Body of pancreas (tissue), 4 donors: ENCODE data around the gene LRRC15.

ENCODE experiments used
- CTCF ChIP-seq, 7 experiments: fragments of 450-650 bp in 4 of 7; fragments of 200-600 bp in 3 of 7; sonication (generic) in 3 of 7; IDR thresholded peaks; one replicate each; pipeline ENCODE4 v1.5.1; 2016 to 2019; ENCODE audit warnings: antibody characterized with exemption in 7 of 7
- POLR2A ChIP-seq, 3 donors: fragments of 450-650 bp; IDR thresholded peaks; one replicate each; pipeline ENCODE4 v1.6.1; 2016; ENCODE audit warnings: antibody characterized with exemption in 3 of 3, mild to moderate bottlenecking in 2 of 3

- TF ChIP-seq POLR2A (IDR thresholded peaks at IDR 0.05) = no peak
- no peak for TF ChIP-seq CTCF (IDR thresholded peaks at IDR 0.05)
Observed at GRCh38 chr3:194396539-194396858, 27.0 kb upstream of the LRRC15 start.
